IMR-90 (cell line): ENCODE results near the gene PNMA6E. TPM values are rescaled to one million over a fixed set of nuclear protein-coding genes. Genes with fewer than 3 reads are reported as not detected.

Experiments
- ATAC-seq: fragments of 200-7000 bp; cut with Tn5 transposase; 2 replicates; pipeline ENCODE4 v1.9.1; 2020; ENCODE audit warnings: low read depth, mild to moderate bottlenecking, moderate library complexity
- BruUV-seq: library from RNA; stranded (reverse); fragments of 400-500 nt; replicated peaks from 2 replicates; lab custom pipeline; 2021; lab: Mats Ljungman, UMichigan
- CTCF ChIA-PET: fragments of 300-600 bp; formaldehyde crosslinking; extraction: SDS; loops from one replicate; lab custom pipeline; 2021; ENCODE audit warnings: antibody characterized with exemption; lab: Yijun Ruan, JAX
- POLR2A ChIA-PET: fragments of 300-600 bp; sonication (Branson Sonifier 250); formaldehyde crosslinking; loops from one replicate; lab custom pipeline; 2022; ENCODE audit warnings: antibody characterized with exemption; ENCODE audit not compliant: unreplicated experiment; lab: Charles Lee
- DNase-seq: peaks from one replicate; pipeline ENCODE4 v3.0.0; 2013
- H2AFZ ChIP-seq: replicated peaks from 2 replicates; pipeline ENCODE3; 2013; ENCODE audit warnings: low read length, mild to moderate bottlenecking; ENCODE audit not compliant: poor library complexity
- H2AK5ac ChIP-seq: 2 replicates; pipeline ENCODE4 v1.6.1; 2013; ENCODE audit warnings: low read depth, low read length, inconsistent platforms
- H2AK9ac ChIP-seq: replicated peaks from 2 replicates; pipeline ENCODE3; 2013; ENCODE audit warnings: mild to moderate bottlenecking, low read depth, low read length, moderate library complexity; ENCODE audit not compliant: poor library complexity
- H2BK120ac ChIP-seq: 2 replicates; pipeline ENCODE4 v1.6.1; 2013; ENCODE audit warnings: low read depth, low read length, inconsistent platforms
- H2BK15ac ChIP-seq: 3 replicates; pipeline ENCODE4 v1.6.1; 2013; ENCODE audit warnings: low read depth, low read length, inconsistent platforms
- H2BK20ac ChIP-seq: 2 replicates; pipeline ENCODE4 v1.6.1; 2013; ENCODE audit warnings: low read depth, mild to moderate bottlenecking, inconsistent platforms, low read length, moderate library complexity
- H2BK5ac ChIP-seq: 2 replicates; pipeline ENCODE4 v1.6.1; 2013; ENCODE audit warnings: mild to moderate bottlenecking, low read depth, low read length, inconsistent platforms; ENCODE audit not compliant: poor library complexity, severe bottlenecking
- H3K14ac ChIP-seq: replicated peaks from 2 replicates; pipeline ENCODE4 v1.6.1; 2013; ENCODE audit warnings: low read depth, low read length, inconsistent platforms
- H3K18ac ChIP-seq: 2 replicates; pipeline ENCODE4 v1.6.1; 2013; ENCODE audit warnings: low read depth, low read length, control low read depth
- H3K23ac ChIP-seq: 2 replicates; pipeline ENCODE4 v1.6.1; 2013; ENCODE audit warnings: low read depth, low read length, inconsistent platforms
- H3K27ac ChIP-seq: 2 replicates; pipeline ENCODE4 v1.5.1; 2013; ENCODE audit warnings: mild to moderate bottlenecking, control low read depth, low read length; ENCODE audit not compliant: insufficient read depth
- H3K27me3 ChIP-seq: 2 replicates; pipeline ENCODE4 v1.6.1; 2013; ENCODE audit warnings: low read length; ENCODE audit not compliant: control insufficient read depth, insufficient read depth
- H3K36me3 ChIP-seq: 2 replicates; pipeline ENCODE4 v1.6.1; 2013; ENCODE audit warnings: low read length, mixed read lengths; ENCODE audit not compliant: control insufficient read depth, insufficient read depth
- H3K4ac ChIP-seq: 2 replicates; pipeline ENCODE4 v1.6.1; 2013; ENCODE audit warnings: low read depth, low read length, inconsistent platforms
- H3K4me1 ChIP-seq: 2 replicates; pipeline ENCODE4 v1.6.1; 2013; ENCODE audit warnings: low read length, mixed read lengths; ENCODE audit not compliant: control insufficient read depth, insufficient read depth
- H3K4me2 ChIP-seq: 2 replicates; pipeline ENCODE4 v1.6.1; 2013; ENCODE audit warnings: low read depth, mild to moderate bottlenecking, control low read depth, low read length, moderate library complexity
- H3K4me3 ChIP-seq: 2 replicates; pipeline ENCODE4 v1.5.1; 2013; ENCODE audit warnings: low read depth, mild to moderate bottlenecking, control low read depth, low read length, moderate library complexity; ENCODE audit not compliant: insufficient read depth
- H3K56ac ChIP-seq: 2 replicates; pipeline ENCODE4 v1.6.1; 2013; ENCODE audit warnings: low read length, inconsistent platforms; ENCODE audit not compliant: insufficient read depth; ENCODE audit errors: extremely low read depth
- H3K79me1 ChIP-seq, 2 experiments: 2 replicates each; pipeline ENCODE4 v1.6.1; 2013; ENCODE audit warnings: low read length in 2 of 2, inconsistent platforms in 1 of 2, low read depth in 1 of 2
- H3K9ac ChIP-seq: 2 replicates; pipeline ENCODE4 v1.6.1; 2013; ENCODE audit warnings: low read depth, low read length, control low read depth
- H3K9me1 ChIP-seq: 2 replicates; pipeline ENCODE4 v1.6.1; 2013; ENCODE audit warnings: low read length, inconsistent platforms; ENCODE audit not compliant: insufficient read depth
- H3K9me3 ChIP-seq: 2 replicates; pipeline ENCODE4 v1.6.1; 2013; ENCODE audit warnings: low read length; ENCODE audit not compliant: control insufficient read depth, insufficient read depth
- H4K20me1 ChIP-seq: 2 replicates; pipeline ENCODE4 v1.6.1; 2013; ENCODE audit warnings: low read length, inconsistent platforms; ENCODE audit not compliant: insufficient read depth
- H4K5ac ChIP-seq: 2 replicates; pipeline ENCODE4 v1.6.1; 2013; ENCODE audit warnings: mild to moderate bottlenecking, low read depth, low read length, control low read depth
- H4K8ac ChIP-seq, 2 experiments: 2 replicates each; pipeline ENCODE4 v1.6.1; 2013; ENCODE audit warnings: low read depth in 2 of 2, low read length in 2 of 2, control low read depth in 1 of 2, inconsistent platforms in 1 of 2
- H4K91ac ChIP-seq: 2 replicates; pipeline ENCODE4 v1.6.1; 2013; ENCODE audit warnings: low read depth, low read length, inconsistent platforms; ENCODE audit not compliant: insufficient read depth
- MAFK ChIP-seq: IDR thresholded peaks from 2 replicates; pipeline ENCODE4 v1.6.1; 2012; ENCODE audit warnings: low read depth, low read length, improper control_type of control experiment
- NFE2L2 ChIP-seq: fragments of 150-350 bp; IDR thresholded peaks from 2 replicates; pipeline ENCODE4 v1.6.1; 2016; ENCODE audit warnings: low read depth, mild to moderate bottlenecking, low read length
- WGBS, 2 experiments: methylation state at CpG; one replicate each; pipeline versions ENCODE4 v1.1.5 to v1.1.7; 2013; ENCODE audit warnings: missing lambda C conversion rate in 2 of 2; ENCODE audit not compliant: insufficient read length in 1 of 2; ENCODE audit errors: extremely low coverage in 2 of 2; 5-methylcytosine and 5-hydroxymethylcytosine counted together
- dilution Hi-C: fragments of 300-500 bp; cut with HindIII; formaldehyde crosslinking; loops from one replicate; pipeline ENCODE4 v1.14.3; 2018; ENCODE audit warnings: low sequenced_read_pairs; ENCODE audit not compliant: unreplicated experiment
- in situ Hi-C: fragments of 300-500 bp; cut with MboI; formaldehyde crosslinking; loops from 3 replicates; pipeline ENCODE4 v1.14.3; 2019; ENCODE audit warnings: low sequenced_read_pairs, inconsistent platforms, mixed read lengths
- intact Hi-C: fragments of 100-400 bp; cut with micrococcal nuclease; formaldehyde crosslinking; loops from 2 replicates; pipeline ENCODE4 v1.10.0; 2022
- polyA plus RNA-seq, 3 experiments: library from polyadenylated mRNA; depleted of rRNA; stranded (reverse); fragments of >200 nt; gene quantifications; 2 replicates each; pipeline ENCODE4 v1.2.3, GENCODE V29; 2012; ENCODE audit warnings: low replicate concordance in 1 of 3
- total RNA-seq: library from RNA; depleted of rRNA; stranded (reverse); fragments of >200 nt; gene quantifications from 2 replicates; pipeline ENCODE4 v1.2.3, GENCODE V29; 2012

Gene PNMA6E
- total and polyA plus RNA-seq, 2 of the 4 experiments (the other 2 are of a cell fraction) = not detected

- H3K4ac ChIP-seq = no peak overlapping the region
- ChIA-PET POLR2A (no interaction called here), CTCF (no interaction called here)
- WGBS, 2 experiments = 70% methylated on average over 4 of the region's 4 CpGs; no CpG with 5 or more reads in 1 of the 2 experiments
- no peak overlapping the region for H2BK15ac ChIP-seq
- no peak overlapping the region for H2BK120ac ChIP-seq
- no peak overlapping the region for H4K91ac ChIP-seq
- ATAC-seq (no peak), DNase-seq (no peak)
- no peak overlapping the region for H2BK20ac ChIP-seq
- no peak for TF ChIP-seq NFE2L2
- no peak for TF ChIP-seq MAFK
- H3K4me3 ChIP-seq = no peak overlapping the region
- intact Hi-C loops = no loop called here
- dilution Hi-C loops = no loop called here
- no peak overlapping the region for H2BK5ac ChIP-seq
- no peak overlapping the region for H2AFZ ChIP-seq
- no peak overlapping the region for H2AK5ac ChIP-seq
- peak overlapping the region; percentile 37 for H2AK9ac ChIP-seq
- peaks cover 6% of the 10 kb centered on the region for H3K9me3 ChIP-seq
- H3K27me3 ChIP-seq = peaks cover 8% of the 10 kb centered on the region
- H3K23ac ChIP-seq = no peak overlapping the region
- no peaks in the 10 kb centered on the region for H3K79me1 ChIP-seq
- H3K36me3 ChIP-seq = no peaks in the 10 kb centered on the region
- BruUV-seq = no TSS peak
- H3K27ac ChIP-seq = no peak overlapping the region
- H3K14ac ChIP-seq = no peak overlapping the region
- H3K9me1 ChIP-seq = no peaks in the 10 kb centered on the region
- H3K18ac ChIP-seq = no peak overlapping the region
- no peak overlapping the region for H3K9ac ChIP-seq
- in situ Hi-C loops = no loop called here
- no peak overlapping the region for H4K8ac ChIP-seq
- no peaks in the 10 kb centered on the region for H4K20me1 ChIP-seq
- no peak overlapping the region for H3K4me2 ChIP-seq
- no peak overlapping the region for H3K56ac ChIP-seq
- no peaks in the 10 kb centered on the region for H3K4me1 ChIP-seq
- H4K5ac ChIP-seq = no peak overlapping the region
These were observed 38.8 kb upstream of the PNMA6E start for GRCh38 chrX:153439977-153440376.
